Neuronal stem cell (in vitro differentiated cells): Measurements from ENCODE around the gene SERHL2.

Experiments used
- DNase-seq: peaks from one replicate; pipeline ENCODE4 v3.0.0-alpha.2; 2013; ENCODE audit warnings: low spot score
- H2AFZ ChIP-seq: one replicate; pipeline ENCODE4 v1.6.1; 2013; ENCODE audit warnings: mild to moderate bottlenecking, low read length, inconsistent platforms
- H2AK5ac ChIP-seq: 2 replicates; pipeline ENCODE4 v1.6.1; 2013; ENCODE audit warnings: low read depth, mild to moderate bottlenecking, inconsistent platforms, low read length, moderate library complexity, mixed read lengths
- H2BK120ac ChIP-seq: 2 replicates; pipeline ENCODE4 v1.6.1; 2013; ENCODE audit warnings: low read depth, mild to moderate bottlenecking, inconsistent platforms, low read length, moderate library complexity, mixed read lengths
- H2BK12ac ChIP-seq: one replicate; pipeline ENCODE4 v1.6.1; 2013; ENCODE audit warnings: low read length, inconsistent platforms
- H2BK15ac ChIP-seq: 2 replicates; pipeline ENCODE4 v1.6.1; 2013; ENCODE audit warnings: mild to moderate bottlenecking, low read length, inconsistent platforms, mixed read lengths
- H2BK5ac ChIP-seq: one replicate; pipeline ENCODE4 v1.6.1; 2013; ENCODE audit warnings: inconsistent platforms, mild to moderate bottlenecking, low read length, moderate library complexity
- H3K14ac ChIP-seq: one replicate; pipeline ENCODE4 v1.6.1; 2013; ENCODE audit warnings: low read length, inconsistent platforms
- H3K18ac ChIP-seq: 2 replicates; pipeline ENCODE4 v1.6.1; 2013; ENCODE audit warnings: low read length, inconsistent platforms
- H3K23ac ChIP-seq: 2 replicates; pipeline ENCODE4 v1.6.1; 2013; ENCODE audit warnings: low read depth, mild to moderate bottlenecking, mixed read lengths, low read length, inconsistent platforms; ENCODE audit not compliant: poor library complexity
- H3K27ac ChIP-seq: replicated peaks from 3 replicates; pipeline ENCODE4 v1.5.1; 2013; ENCODE audit warnings: low read length, inconsistent platforms
- H3K27me3 ChIP-seq, 3 experiments: 2 replicates each; pipeline ENCODE4 v1.6.1; 2013; ENCODE audit warnings: low read length in 3 of 3, mild to moderate bottlenecking in 2 of 3, inconsistent platforms in 1 of 3, low read depth in 1 of 3, mixed read lengths in 1 of 3, moderate library complexity in 1 of 3; ENCODE audit not compliant: control insufficient read depth in 3 of 3, insufficient read depth in 3 of 3
- H3K36me3 ChIP-seq, 2 donors: replicated peaks in 1 of 2; 2 replicates each; pipeline ENCODE4 v1.6.1; 2013; ENCODE audit warnings: low read length in 2 of 2; ENCODE audit not compliant: control insufficient read depth in 2 of 2, insufficient read depth in 2 of 2
- H3K4ac ChIP-seq: 2 replicates; pipeline ENCODE4 v1.6.1; 2013; ENCODE audit warnings: inconsistent platforms, mild to moderate bottlenecking, low read length, moderate library complexity
- H3K4me1 ChIP-seq, 2 donors: 1 replicate in 1 of 2; 2 replicates in 1 of 2; pipeline ENCODE4 v1.6.1; 2013; ENCODE audit warnings: low read length in 2 of 2, low read depth in 1 of 2; ENCODE audit not compliant: control insufficient read depth in 2 of 2, insufficient read depth in 1 of 2
- H3K4me2 ChIP-seq: one replicate; pipeline ENCODE4 v1.6.1; 2013; ENCODE audit warnings: mild to moderate bottlenecking, low read length, inconsistent platforms; ENCODE audit not compliant: insufficient read depth, poor library complexity, severe bottlenecking
- H3K4me3 ChIP-seq, 2 donors: 2 replicates each; pipeline ENCODE4 v1.5.1; 2013; ENCODE audit warnings: low read length in 2 of 2, mild to moderate bottlenecking in 2 of 2, inconsistent platforms in 1 of 2, moderate library complexity in 1 of 2
- H3K79me1 ChIP-seq: one replicate; pipeline ENCODE4 v1.6.1; 2013; ENCODE audit warnings: low read depth, mild to moderate bottlenecking, inconsistent platforms, low read length, moderate library complexity
- H3K9ac ChIP-seq: one replicate; pipeline ENCODE4 v1.6.1; 2013; ENCODE audit warnings: mild to moderate bottlenecking, low read depth, low read length, inconsistent platforms; ENCODE audit not compliant: poor library complexity
- H3K9me3 ChIP-seq, 2 donors: replicated peaks in 1 of 2; 2 replicates each; pipeline versions ENCODE3 to v1.6.1; 2013; ENCODE audit warnings: low read length in 2 of 2, mild to moderate bottlenecking in 2 of 2, inconsistent platforms in 1 of 2, low read depth in 1 of 2, mixed read lengths in 1 of 2, moderate library complexity in 1 of 2; ENCODE audit not compliant: control insufficient read depth in 2 of 2, insufficient read depth in 1 of 2
- H4K8ac ChIP-seq: one replicate; pipeline ENCODE4 v1.6.1; 2013; ENCODE audit warnings: low read depth, mild to moderate bottlenecking, inconsistent platforms, low read length, moderate library complexity
- H4K91ac ChIP-seq: one replicate; pipeline ENCODE4 v1.6.1; 2013; ENCODE audit warnings: low read length, low read depth, mild to moderate bottlenecking, inconsistent platforms; ENCODE audit not compliant: poor library complexity
- WGBS, 2 donors: extraction: QIAGEN DNeasy Blood & Tissue Kit; methylation state at CpG; one replicate each; pipeline ENCODE4 v1.1.7; 2013; ENCODE audit warnings: missing lambda C conversion rate in 2 of 2, mixed read lengths in 1 of 2; ENCODE audit not compliant: insufficient read length in 2 of 2, insufficient replicate concordance in 1 of 2; ENCODE audit errors: extremely low coverage in 2 of 2; 5-methylcytosine and 5-hydroxymethylcytosine counted together

SERHL2 gene

GRCh38 chr22:42608823-42609361 is 55.1 kb downstream of the SERHL2 start:
- H3K14ac ChIP-seq = no peak overlapping the region
- peaks cover 18% of the 10 kb centered on the region for H3K79me1 ChIP-seq
- no peak overlapping the region for H3K23ac ChIP-seq
- H3K4ac ChIP-seq = no peak overlapping the region
- no peak overlapping the region for H2BK5ac ChIP-seq
- no peak overlapping the region for H2AFZ ChIP-seq
- peak overlapping the region; percentile 16 for H2AK5ac ChIP-seq
- H3K18ac ChIP-seq = peak overlapping the region; percentile 21
- peak overlapping the region; percentile 85 for H3K9ac ChIP-seq
- H3K27me3 ChIP-seq = no peaks in the 10 kb centered on the region
- H4K8ac ChIP-seq = no peak overlapping the region
- no peak overlapping the region for H2BK120ac ChIP-seq
- H3K4me3 ChIP-seq = peak overlapping the region in 1 of 2 donors; percentile 19
- no peak overlapping the region for H2BK15ac ChIP-seq
- H3K36me3 ChIP-seq = peaks cover 11 to 73% of the 10 kb centered on the region in 2 donors
- H4K91ac ChIP-seq = no peak overlapping the region
- peak overlapping the region; percentile 88 for H3K27ac ChIP-seq
- H3K9me3 ChIP-seq = peaks cover 3 to 6% of the 10 kb centered on the region in 2 donors
- peak; percentile 33 for DNase-seq
- peak overlapping the region; percentile 39 for H3K4me2 ChIP-seq
- no peak overlapping the region for H2BK12ac ChIP-seq
- peaks cover 16 to 18% of the 10 kb centered on the region in 2 donors for H3K4me1 ChIP-seq
- WGBS, 2 donors = no CpG with 5 or more reads among the region's 11 CpGs

DNA sequence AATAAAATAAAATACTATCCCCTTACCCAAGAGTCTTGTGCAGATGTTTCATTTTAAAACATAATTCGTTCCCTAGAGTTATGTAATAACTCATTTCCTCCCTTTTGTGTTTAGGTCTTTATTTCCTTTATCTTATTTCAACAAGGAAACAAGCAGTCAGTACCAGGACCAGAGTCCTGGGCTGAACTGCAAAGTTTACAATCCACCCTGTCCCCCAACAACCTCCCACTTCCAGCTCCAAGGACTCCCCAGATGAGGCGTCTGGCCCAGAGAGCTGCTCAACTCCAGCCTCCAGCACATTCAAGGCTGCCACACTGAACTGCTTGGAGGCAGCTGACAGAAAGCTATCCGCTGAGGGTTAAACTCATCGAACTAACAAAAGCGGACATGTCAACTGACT is 56.4 kb downstream of the SERHL2 start:
- Histone ChIP-seq H2AK5ac (no peak overlapping the region), H3K4me3 (no peak overlapping the region), H3K23ac (no peak overlapping the region), H3K14ac (no peak overlapping the region), H3K27ac (no peak overlapping the region), H3K36me3 (peaks cover 11 to 60% of the 10 kb centered on the region in 2 donors), H3K9me3 (peaks cover 3 to 6% of the 10 kb centered on the region in 2 donors), H2BK120ac (no peak overlapping the region), H2AFZ (no peak overlapping the region), H3K27me3 (no peaks in the 10 kb centered on the region), H2BK15ac (no peak overlapping the region), H3K4me1 (peaks cover 10 to 18% of the 10 kb centered on the region in 2 donors), H3K18ac (no peak overlapping the region), H4K8ac (no peak overlapping the region), H3K9ac (no peak overlapping the region), H4K91ac (no peak overlapping the region), H3K4ac (no peak overlapping the region), H2BK12ac (no peak overlapping the region), H2BK5ac (no peak overlapping the region), H3K4me2 (no peak overlapping the region), H3K79me1 (peaks cover 22% of the 10 kb centered on the region)
- WGBS, 2 donors = no CpG with 5 or more reads among the region's 5 CpGs
- no peak for DNase-seq

GRCh38 chr22:42611051-42611450 is 57.3 kb downstream of the SERHL2 start:
- H3K27me3 ChIP-seq = no peaks in the 10 kb centered on the region
- no peak overlapping the region for H3K23ac ChIP-seq
- no peak overlapping the region for H3K9ac ChIP-seq
- H3K14ac ChIP-seq = no peak overlapping the region
- H4K8ac ChIP-seq = no peak overlapping the region
- H3K4me2 ChIP-seq = no peak overlapping the region
- H3K36me3 ChIP-seq = peaks cover 9 to 51% of the 10 kb centered on the region in 2 donors
- no peak for DNase-seq
- peaks cover 3 to 6% of the 10 kb centered on the region in 2 donors for H3K9me3 ChIP-seq
- no peak overlapping the region for H2BK15ac ChIP-seq
- no peak overlapping the region for H4K91ac ChIP-seq
- no peak overlapping the region for H2AFZ ChIP-seq
- H2AK5ac ChIP-seq = no peak overlapping the region
- no peak overlapping the region for H3K4me3 ChIP-seq
- no peak overlapping the region for H2BK12ac ChIP-seq
- H2BK120ac ChIP-seq = no peak overlapping the region
- H3K18ac ChIP-seq = no peak overlapping the region
- H3K79me1 ChIP-seq = peaks cover 17% of the 10 kb centered on the region
- H3K27ac ChIP-seq = no peak overlapping the region
- no peak overlapping the region for H2BK5ac ChIP-seq
- peaks cover 14 to 23% of the 10 kb centered on the region in 2 donors for H3K4me1 ChIP-seq
- no CpG with 5 or more reads among the region's 1 CpG for WGBS, 2 donors
- no peak overlapping the region for H3K4ac ChIP-seq

DNA sequence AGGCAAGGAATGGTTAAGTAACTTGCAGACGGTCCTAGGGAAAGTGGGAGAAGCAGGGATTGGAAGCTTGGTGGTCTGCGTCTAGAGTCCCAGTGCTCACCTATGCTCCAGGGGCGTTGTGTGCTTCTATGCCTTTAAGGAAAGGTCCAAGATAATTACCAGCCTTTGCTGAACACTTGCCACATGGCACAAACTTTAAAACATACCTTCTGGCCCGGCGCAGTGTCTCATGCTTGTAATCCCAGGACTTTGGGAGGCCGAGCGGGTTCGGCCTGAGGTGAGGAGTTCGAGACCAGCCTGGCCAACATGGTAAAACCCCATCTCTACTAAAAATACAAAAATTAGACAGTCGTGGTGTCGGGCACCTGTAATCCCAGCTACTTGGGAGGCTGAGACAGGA is 58.6 kb downstream of the SERHL2 start:
- Histone ChIP-seq H3K27me3 (no peaks in the 10 kb centered on the region), H2BK5ac (no peak overlapping the region), H3K23ac (no peak overlapping the region), H3K79me1 (peaks cover 14% of the 10 kb centered on the region), H4K91ac (no peak overlapping the region), H3K4me3 (no peak overlapping the region), H2AK5ac (no peak overlapping the region), H2BK12ac (no peak overlapping the region), H3K4me2 (no peak overlapping the region), H3K4ac (no peak overlapping the region), H3K9ac (no peak overlapping the region), H2BK120ac (no peak overlapping the region), H3K4me1 (peaks cover 16 to 23% of the 10 kb centered on the region in 2 donors), H4K8ac (no peak overlapping the region), H3K36me3 (peaks cover 6 to 38% of the 10 kb centered on the region in 2 donors), H2AFZ (no peak overlapping the region), H3K27ac (no peak overlapping the region), H3K14ac (no peak overlapping the region), H2BK15ac (no peak overlapping the region), H3K9me3 (peaks cover 0 to 2% of the 10 kb centered on the region in 2 donors), H3K18ac (no peak overlapping the region)
- WGBS, 2 donors = no CpG with 5 or more reads among the region's 11 CpGs
- DNase-seq = no peak
